Mesendoderm (in vitro differentiated cells): ENCODE data around the gene TGOLN2.
"Not testable (repeated sequence)": the region's sequence is repeated elsewhere in the genome, so short reads cannot be mapped to it uniquely, and the experiment has no call there.

Experiments used
- DNase-seq: peaks from one replicate; pipeline ENCODE4 v3.0.0; 2013
- H2AK5ac ChIP-seq: 2 replicates; pipeline ENCODE4 v1.6.1; 2013; ENCODE audit warnings: low read length, inconsistent platforms
- H2BK120ac ChIP-seq: 2 replicates; pipeline ENCODE4 v1.6.1; 2013; ENCODE audit warnings: low read depth, mild to moderate bottlenecking, low read length, moderate library complexity, mixed read lengths
- H2BK15ac ChIP-seq: replicated peaks from 2 replicates; pipeline ENCODE4 v1.6.1; 2013; ENCODE audit warnings: low read depth, mild to moderate bottlenecking, moderate library complexity
- H2BK5ac ChIP-seq: 2 replicates; pipeline ENCODE4 v1.6.1; 2013; ENCODE audit warnings: low read length, inconsistent platforms
- H3K18ac ChIP-seq: 2 replicates; pipeline ENCODE4 v1.6.1; 2013; ENCODE audit warnings: mild to moderate bottlenecking, low read length, mixed read lengths
- H3K23ac ChIP-seq: one replicate; pipeline ENCODE4 v1.6.1; 2013; ENCODE audit warnings: low read length
- H3K27ac ChIP-seq: 2 replicates; pipeline ENCODE4 v1.5.1; 2013; ENCODE audit warnings: low read depth, mild to moderate bottlenecking, inconsistent platforms, low read length, moderate library complexity
- H3K27me3 ChIP-seq: 2 replicates; pipeline ENCODE4 v1.6.1; 2013; ENCODE audit warnings: low read length, control low read depth, mild to moderate bottlenecking, inconsistent platforms; ENCODE audit not compliant: insufficient read depth, poor library complexity
- H3K36me3 ChIP-seq: 2 replicates; pipeline ENCODE4 v1.6.1; 2013; ENCODE audit warnings: low read length, inconsistent platforms; ENCODE audit not compliant: control insufficient read depth, insufficient read depth
- H3K4ac ChIP-seq: one replicate; pipeline ENCODE4 v1.6.1; 2013; ENCODE audit warnings: low read depth, mild to moderate bottlenecking, low read length, moderate library complexity
- H3K4me1 ChIP-seq: 2 replicates; pipeline ENCODE4 v1.6.1; 2013; ENCODE audit warnings: low read depth, low read length, inconsistent platforms; ENCODE audit not compliant: control insufficient read depth
- H3K4me2 ChIP-seq: 2 replicates; pipeline ENCODE4 v1.6.1; 2013; ENCODE audit warnings: low read length
- H3K4me3 ChIP-seq: 2 replicates; pipeline ENCODE4 v1.5.1; 2013; ENCODE audit warnings: mild to moderate bottlenecking, low read length
- H3K56ac ChIP-seq: one replicate; pipeline ENCODE4 v1.6.1; 2013; ENCODE audit warnings: low read length
- H3K79me1 ChIP-seq: 2 replicates; pipeline ENCODE4 v1.6.1; 2013; ENCODE audit warnings: low read length, inconsistent platforms
- H3K79me2 ChIP-seq: 2 replicates; pipeline ENCODE4 v1.6.1; 2013; ENCODE audit warnings: mild to moderate bottlenecking, low read length; ENCODE audit not compliant: control insufficient read depth, insufficient read depth
- H3K9ac ChIP-seq: 2 replicates; pipeline ENCODE4 v1.6.1; 2013; ENCODE audit warnings: low read length, inconsistent platforms
- H4K5ac ChIP-seq: one replicate; pipeline ENCODE4 v1.6.1; 2013; ENCODE audit warnings: low read length
- H4K8ac ChIP-seq: one replicate; pipeline ENCODE4 v1.6.1; 2013; ENCODE audit warnings: low read depth, mild to moderate bottlenecking, control low read depth, low read length, moderate library complexity
- WGBS: extraction: QIAGEN DNeasy Blood & Tissue Kit; methylation state at CpG from one replicate; pipeline ENCODE4 v1.1.7; 2013; ENCODE audit warnings: low lambda C conversion rate, missing lambda C conversion rate; ENCODE audit not compliant: insufficient coverage; ENCODE audit errors: extremely low coverage; 5-methylcytosine and 5-hydroxymethylcytosine counted together

TGOLN2 gene

DNA sequence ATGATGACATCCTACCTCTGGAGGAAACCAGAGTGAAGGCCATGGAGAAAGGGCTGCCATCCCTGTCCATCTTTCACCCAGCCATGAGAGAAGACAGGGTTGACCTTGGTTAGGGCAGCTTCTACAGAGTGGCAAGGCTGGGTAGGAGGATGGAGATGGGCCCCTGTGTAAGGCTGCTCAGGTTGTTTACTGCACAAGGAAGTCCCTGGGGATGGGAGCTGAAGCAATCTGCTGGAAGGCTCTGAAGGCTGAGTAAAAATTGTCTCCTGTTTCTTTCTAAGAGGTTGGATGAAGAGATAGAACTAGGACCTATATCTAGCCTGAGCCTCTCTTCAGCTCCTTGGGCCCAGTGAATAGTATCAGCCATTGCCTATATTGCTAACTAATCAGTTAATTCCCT lies 41.1 kb upstream of the TGOLN2 start:
- Histone ChIP-seq H3K36me3 (no peaks in the 10 kb centered on the region), H3K4me2 (no peak overlapping the region), H4K5ac (no peak overlapping the region), H3K18ac (no peak overlapping the region), H2BK15ac (no peak overlapping the region), H3K79me1 (no peaks in the 10 kb centered on the region), H2BK120ac (no peak overlapping the region), H3K27me3 (no peaks in the 10 kb centered on the region), H3K4me3 (no peak overlapping the region), H3K23ac (no peak overlapping the region), H4K8ac (no peak overlapping the region), H2AK5ac (no peak overlapping the region), H3K56ac (no peak overlapping the region), H3K4ac (no peak overlapping the region), H3K79me2 (no peaks in the 10 kb centered on the region), H3K27ac (no peak overlapping the region), H3K9ac (no peak overlapping the region), H3K4me1 (no peaks in the 10 kb centered on the region), H2BK5ac (no peak overlapping the region)
- DNase-seq: no peak

- Histone ChIP-seq H3K36me3 (no peaks in the 10 kb centered on the region), H3K27ac (no peak overlapping the region), H3K27me3 (no peaks in the 10 kb centered on the region), H2AK5ac (no peak overlapping the region), H3K56ac (peak overlapping the region; percentile 17), H3K79me2 (no peaks in the 10 kb centered on the region), H3K18ac (no peak overlapping the region), H4K5ac (no peak overlapping the region), H3K4me2 (no peak overlapping the region), H3K79me1 (no peaks in the 10 kb centered on the region), H3K4me1 (no peaks in the 10 kb centered on the region), H3K4me3 (no peak overlapping the region), H4K8ac (no peak overlapping the region), H2BK120ac (no peak overlapping the region), H3K9ac (no peak overlapping the region), H3K23ac (no peak overlapping the region), H2BK15ac (no peak overlapping the region), H3K4ac (no peak overlapping the region), H2BK5ac (no peak overlapping the region)
- DNase-seq: peak; percentile 36
- no CpG with 5 or more reads among the region's 5 CpGs for WGBS
These were observed 39.4 kb upstream of the TGOLN2 start for GRCh38 chr2:85367180-85367579.

GRCh38 chr2:85362653-85363387 lies 35.0 kb upstream of the TGOLN2 start:
- not testable (repeated sequence) for H3K9ac ChIP-seq, H2BK120ac ChIP-seq, H3K27ac ChIP-seq, H4K5ac ChIP-seq, H3K23ac ChIP-seq, H3K27me3 ChIP-seq, H3K79me1 ChIP-seq, H3K4me1 ChIP-seq, H4K8ac ChIP-seq, DNase-seq, H3K79me2 ChIP-seq, H3K18ac ChIP-seq, H2BK15ac ChIP-seq, H3K4ac ChIP-seq, H2BK5ac ChIP-seq, H3K4me3 ChIP-seq, H3K4me2 ChIP-seq, H3K36me3 ChIP-seq, H2AK5ac ChIP-seq, H3K56ac ChIP-seq
- WGBS: no CpG with 5 or more reads among the region's 5 CpGs

- no peak overlapping the region for H3K4ac ChIP-seq
- H3K27ac ChIP-seq: no peak overlapping the region
- H4K8ac ChIP-seq: no peak overlapping the region
- H3K9ac ChIP-seq: no peak overlapping the region
- DNase-seq: no peak
- H2BK5ac ChIP-seq: no peak overlapping the region
- no CpG with 5 or more reads among the region's 3 CpGs for WGBS
- peaks cover 4% of the 10 kb centered on the region for H3K79me1 ChIP-seq
- H3K4me3 ChIP-seq: no peak overlapping the region
- no peak overlapping the region for H3K56ac ChIP-seq
- H2BK15ac ChIP-seq: no peak overlapping the region
- no peak overlapping the region for H4K5ac ChIP-seq
- H3K18ac ChIP-seq: no peak overlapping the region
- peaks cover 6% of the 10 kb centered on the region for H3K4me1 ChIP-seq
- H2AK5ac ChIP-seq: no peak overlapping the region
- H3K27me3 ChIP-seq: no peaks in the 10 kb centered on the region
- H2BK120ac ChIP-seq: no peak overlapping the region
- no peaks in the 10 kb centered on the region for H3K36me3 ChIP-seq
- no peaks in the 10 kb centered on the region for H3K79me2 ChIP-seq
- H3K23ac ChIP-seq: no peak overlapping the region
- no peak overlapping the region for H3K4me2 ChIP-seq
These were observed 29.9 kb upstream of the TGOLN2 start for GRCh38 chr2:85357736-85358135.

DNA sequence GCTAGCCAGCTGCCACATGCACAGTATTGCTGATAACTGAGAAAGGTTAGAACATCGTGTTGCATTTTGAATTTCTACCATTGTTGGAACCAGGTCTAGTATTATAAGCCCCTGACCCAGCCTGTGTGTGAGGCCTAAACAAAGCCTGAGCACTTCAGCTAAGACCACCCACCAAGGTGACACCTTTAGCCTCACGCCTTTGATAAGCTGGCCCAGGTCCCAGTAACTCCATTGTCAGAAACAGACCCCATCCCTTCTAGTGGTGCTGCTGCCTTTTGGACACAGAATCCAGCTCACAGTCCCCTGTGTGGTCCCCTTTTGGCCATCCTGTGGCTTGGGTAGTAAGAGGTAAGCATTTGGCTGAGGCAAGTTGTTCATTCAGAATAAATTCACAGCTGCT lies 28.4 kb upstream of the TGOLN2 start:
- no peak overlapping the region for H3K9ac ChIP-seq
- no peak overlapping the region for H3K23ac ChIP-seq
- no peak overlapping the region for H3K18ac ChIP-seq
- H3K79me1 ChIP-seq: peaks cover 4% of the 10 kb centered on the region
- H3K27me3 ChIP-seq: no peaks in the 10 kb centered on the region
- no peaks in the 10 kb centered on the region for H3K79me2 ChIP-seq
- no peaks in the 10 kb centered on the region for H3K36me3 ChIP-seq
- no peak overlapping the region for H3K56ac ChIP-seq
- H2BK5ac ChIP-seq: no peak overlapping the region
- H3K4me1 ChIP-seq: peaks cover 6% of the 10 kb centered on the region
- H3K4me2 ChIP-seq: no peak overlapping the region
- no peak overlapping the region for H4K8ac ChIP-seq
- H3K4me3 ChIP-seq: no peak overlapping the region
- H4K5ac ChIP-seq: no peak overlapping the region
- H3K4ac ChIP-seq: no peak overlapping the region
- no peak overlapping the region for H2AK5ac ChIP-seq
- H2BK15ac ChIP-seq: no peak overlapping the region
- peak; percentile 83 for DNase-seq
- no CpG with 5 or more reads among the region's 2 CpGs for WGBS
- H2BK120ac ChIP-seq: no peak overlapping the region
- no peak overlapping the region for H3K27ac ChIP-seq

- H3K4me2 ChIP-seq: no peak overlapping the region
- no peak overlapping the region for H3K27ac ChIP-seq
- H3K56ac ChIP-seq: no peak overlapping the region
- no peak overlapping the region for H2BK5ac ChIP-seq
- peaks cover 1% of the 10 kb centered on the region for H3K36me3 ChIP-seq
- no peak overlapping the region for H4K5ac ChIP-seq
- no peak overlapping the region for H2BK15ac ChIP-seq
- no peak overlapping the region for H3K23ac ChIP-seq
- no peak overlapping the region for H3K18ac ChIP-seq
- no peak overlapping the region for H2BK120ac ChIP-seq
- no CpG with 5 or more reads among the region's 3 CpGs for WGBS
- DNase-seq: no peak
- no peaks in the 10 kb centered on the region for H3K79me2 ChIP-seq
- no peak overlapping the region for H3K4me3 ChIP-seq
- no peak overlapping the region for H2AK5ac ChIP-seq
- H3K4ac ChIP-seq: no peak overlapping the region
- H3K27me3 ChIP-seq: no peaks in the 10 kb centered on the region
- H3K4me1 ChIP-seq: peaks cover 6% of the 10 kb centered on the region
- H3K79me1 ChIP-seq: peaks cover 4% of the 10 kb centered on the region
- no peak overlapping the region for H3K9ac ChIP-seq
- no peak overlapping the region for H4K8ac ChIP-seq
These were observed 27.7 kb upstream of the TGOLN2 start for GRCh38 chr2:85355521-85355920.
